ENCODE results near the gene STRA6.
"Not testable (repeated sequence)": the region's sequence is repeated elsewhere in the genome, so short reads cannot be mapped to it uniquely, and the experiment has no call there.

The STRA6 gene

DNA sequence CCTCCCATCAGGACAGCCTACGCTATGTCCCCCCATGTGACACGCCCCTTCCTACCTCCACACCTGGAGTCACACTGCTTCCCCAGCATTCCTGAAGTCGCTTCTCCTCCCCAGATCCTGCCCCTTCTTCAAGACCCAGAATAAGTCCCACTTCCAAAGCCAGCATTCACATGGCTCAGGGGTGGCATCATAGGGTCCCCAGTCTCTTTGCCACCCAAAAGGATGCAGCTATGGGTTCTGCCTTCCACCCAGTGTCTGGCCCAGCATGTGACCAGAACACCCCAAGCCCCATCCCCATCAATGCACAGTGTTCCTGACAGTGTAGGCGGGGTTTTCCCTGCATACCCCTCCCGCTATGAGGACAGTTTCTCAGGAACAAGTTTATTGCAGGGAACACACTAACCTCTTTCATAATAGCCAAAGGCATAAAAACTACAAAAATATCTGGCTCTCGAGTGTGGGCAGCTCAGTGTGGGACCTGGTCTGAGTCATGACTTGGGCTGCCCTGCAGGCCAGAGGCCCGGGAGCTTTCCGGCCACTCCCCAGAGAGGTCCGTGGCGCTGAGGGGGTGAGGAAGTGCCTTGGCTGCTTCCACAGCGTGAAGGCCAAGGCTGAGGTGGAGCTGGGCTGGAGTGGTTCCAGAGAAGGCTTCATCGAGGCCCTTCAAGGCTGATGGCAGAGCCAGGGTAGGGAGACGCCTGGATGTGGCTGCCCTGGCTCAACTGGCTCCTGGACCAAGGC, 23.3 kb downstream of the STRA6 start:
- DNase-seq: no peak

DNA sequence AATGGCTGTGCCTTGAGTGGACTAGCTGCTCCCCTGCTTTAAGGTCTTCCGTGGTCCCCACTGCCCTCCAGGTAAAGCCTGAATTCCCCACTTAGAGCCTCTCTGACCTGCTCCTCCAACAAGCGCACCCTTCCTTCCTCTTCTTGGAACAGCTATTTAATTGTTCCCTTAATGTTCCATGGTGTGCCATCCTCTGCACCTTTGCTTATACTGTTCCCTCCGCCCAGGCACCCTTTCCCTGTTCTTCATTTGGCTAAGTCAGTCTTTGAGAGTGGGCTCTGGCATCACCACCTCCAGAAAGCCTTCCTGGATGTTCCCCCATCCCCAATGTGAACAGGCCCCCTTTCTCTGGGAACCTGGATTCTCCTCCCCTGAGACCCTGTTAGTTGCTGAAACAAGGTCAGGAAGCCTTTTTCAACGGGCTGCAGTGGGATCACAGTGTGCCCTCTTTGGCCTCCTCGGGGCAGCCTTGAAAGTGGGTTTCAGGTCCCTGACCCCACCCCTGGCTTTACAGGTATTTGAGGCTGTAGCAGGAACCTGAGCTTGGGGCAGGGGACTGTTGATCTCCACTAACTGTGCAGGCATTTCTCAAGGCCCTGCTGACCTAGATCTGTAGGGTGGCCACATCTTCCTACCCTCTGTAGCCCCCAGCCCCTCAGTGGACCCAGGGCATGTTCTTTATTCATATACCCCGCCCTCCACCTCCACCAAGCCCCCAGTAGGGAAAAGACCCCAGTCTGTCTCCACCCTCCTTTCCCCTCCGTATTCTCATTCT, 24.1 kb downstream of the STRA6 start:
- DNase-seq: no peak

- DNase-seq: no peak
Measured at GRCh38 chr15:74176262-74177214, 26.0 kb downstream of the STRA6 start.

GRCh38 chr15:74175271-74176191, 27.1 kb downstream of the STRA6 start:
- no peak for DNase-seq

DNA sequence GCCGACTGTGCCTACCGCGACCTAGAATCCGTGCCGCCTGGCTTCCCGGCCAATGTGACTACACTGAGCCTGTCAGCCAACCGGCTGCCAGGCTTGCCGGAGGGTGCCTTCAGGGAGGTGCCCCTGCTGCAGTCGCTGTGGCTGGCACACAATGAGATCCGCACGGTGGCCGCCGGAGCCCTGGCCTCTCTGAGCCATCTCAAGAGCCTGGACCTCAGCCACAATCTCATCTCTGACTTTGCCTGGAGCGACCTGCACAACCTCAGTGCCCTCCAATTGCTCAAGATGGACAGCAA, 27.7 kb downstream of the STRA6 start:
- no peak for DNase-seq

- no peak for DNase-seq
Measured at GRCh38 chr15:74174219-74174957, 28.2 kb downstream of the STRA6 start.

DNA sequence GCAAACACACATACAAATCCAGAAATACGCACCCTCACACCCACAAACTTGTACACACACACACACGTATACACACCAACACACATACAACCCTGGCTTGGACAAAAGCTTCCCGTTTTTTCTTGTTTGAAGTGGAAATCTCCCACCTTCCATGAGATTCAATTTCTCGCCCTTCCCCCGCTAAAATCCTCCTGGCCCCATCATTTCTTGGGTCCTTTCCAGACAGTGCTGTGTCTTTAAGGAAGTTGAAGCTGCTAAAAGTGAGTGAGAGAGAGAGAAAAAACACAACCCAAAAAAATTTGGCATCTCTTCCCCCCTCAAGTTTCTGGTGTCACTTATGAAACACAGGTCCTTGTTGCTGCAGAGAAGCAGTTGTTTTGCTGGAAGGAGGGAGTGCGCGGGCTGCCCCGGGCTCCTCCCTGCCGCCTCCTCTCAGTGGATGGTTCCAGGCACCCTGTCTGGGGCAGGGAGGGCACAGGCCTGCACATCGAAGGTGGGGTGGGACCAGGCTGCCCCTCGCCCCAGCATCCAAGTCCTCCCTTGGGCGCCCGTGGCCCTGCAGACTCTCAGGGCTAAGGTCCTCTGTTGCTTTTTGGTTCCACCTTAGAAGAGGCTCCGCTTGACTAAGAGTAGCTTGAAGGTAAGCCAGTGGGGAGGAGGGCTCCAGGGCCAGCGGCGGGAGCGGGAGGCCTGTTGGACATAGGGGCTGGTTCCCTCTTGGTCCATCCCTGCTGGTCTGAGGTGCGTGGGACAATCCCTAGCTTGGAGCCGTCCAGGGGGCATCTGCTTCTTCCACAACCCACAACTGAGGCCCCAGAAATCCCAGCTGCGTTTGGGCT, 29.0 kb downstream of the STRA6 start, which contains the start of gene ISLR:
TSS of gene ISLR (plus strand) at position 331 of the 839 bp plus-strand sequence. CDS start 1,149 bp downstream, outside the sequence.
- no peak for DNase-seq

DNA sequence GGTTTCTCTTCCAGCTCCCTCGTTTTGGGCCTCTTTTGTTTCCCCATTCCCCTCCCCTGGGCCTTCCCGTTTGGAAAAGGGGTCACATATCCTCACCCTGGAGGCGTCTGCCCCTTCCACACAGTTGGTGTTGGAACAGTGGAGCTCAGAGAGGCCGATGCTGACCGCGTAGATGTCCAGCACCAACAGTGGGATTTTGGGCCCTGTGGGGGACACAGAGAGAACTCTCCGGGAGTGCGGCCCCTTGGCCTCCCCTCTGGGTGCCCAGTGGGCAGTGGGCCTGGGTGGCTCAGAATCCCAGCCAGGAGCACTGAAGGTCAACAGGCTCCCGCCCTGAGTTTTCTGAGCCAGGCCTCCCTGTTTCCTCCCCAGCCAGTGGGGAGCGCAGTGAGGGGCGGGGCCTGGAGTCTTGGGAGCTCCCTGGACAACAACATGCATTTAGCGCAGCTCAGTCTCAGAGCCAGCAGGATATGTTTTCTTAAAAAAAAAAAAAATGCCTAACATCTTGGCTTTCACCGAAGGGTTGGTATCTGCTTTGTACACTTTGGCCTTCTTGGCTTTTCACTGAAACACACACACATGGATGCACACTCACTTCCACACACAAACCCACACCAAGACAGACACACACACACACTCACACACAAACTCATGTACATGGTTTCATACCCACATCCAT, 29.7 kb downstream of the STRA6 start:
- no peak for DNase-seq

GRCh38 chr15:74171965-74172541, 30.5 kb downstream of the STRA6 start:
- no peak for DNase-seq

DNA sequence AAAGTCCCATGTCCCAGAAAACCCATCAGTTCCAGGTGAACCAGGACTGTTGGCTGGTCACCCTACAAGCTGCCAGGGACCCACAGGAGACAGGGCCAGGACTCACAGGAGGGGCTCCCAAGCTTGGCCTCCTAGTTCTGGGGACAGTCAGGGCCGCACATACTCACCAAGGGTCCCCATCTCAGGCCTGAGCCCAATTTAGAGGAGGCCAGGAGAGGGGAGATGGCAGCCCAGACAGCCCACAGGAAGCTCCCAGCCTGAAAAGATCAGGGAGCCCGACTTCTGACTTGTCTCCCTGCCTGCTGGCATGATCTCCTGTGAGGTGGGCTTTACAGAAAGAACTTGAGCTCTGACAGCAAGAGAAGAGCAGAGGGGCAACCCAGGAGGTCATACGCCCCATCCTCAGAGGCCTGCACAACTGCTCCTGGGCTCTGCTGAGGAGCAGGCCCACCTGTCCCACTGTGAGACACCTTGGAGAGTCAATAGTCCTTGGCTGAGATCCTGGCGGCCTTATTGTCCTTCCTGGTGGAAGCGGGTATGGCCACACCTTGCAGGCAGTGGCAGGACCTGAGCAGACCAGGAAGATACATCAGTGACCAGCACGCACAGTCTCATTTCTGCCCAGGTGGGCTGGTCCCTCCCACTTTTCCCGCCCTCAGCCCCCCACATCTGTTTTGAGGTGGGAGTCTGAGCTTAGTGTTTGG, 31.6 kb downstream of the STRA6 start:
- DNase-seq: no peak

DNA sequence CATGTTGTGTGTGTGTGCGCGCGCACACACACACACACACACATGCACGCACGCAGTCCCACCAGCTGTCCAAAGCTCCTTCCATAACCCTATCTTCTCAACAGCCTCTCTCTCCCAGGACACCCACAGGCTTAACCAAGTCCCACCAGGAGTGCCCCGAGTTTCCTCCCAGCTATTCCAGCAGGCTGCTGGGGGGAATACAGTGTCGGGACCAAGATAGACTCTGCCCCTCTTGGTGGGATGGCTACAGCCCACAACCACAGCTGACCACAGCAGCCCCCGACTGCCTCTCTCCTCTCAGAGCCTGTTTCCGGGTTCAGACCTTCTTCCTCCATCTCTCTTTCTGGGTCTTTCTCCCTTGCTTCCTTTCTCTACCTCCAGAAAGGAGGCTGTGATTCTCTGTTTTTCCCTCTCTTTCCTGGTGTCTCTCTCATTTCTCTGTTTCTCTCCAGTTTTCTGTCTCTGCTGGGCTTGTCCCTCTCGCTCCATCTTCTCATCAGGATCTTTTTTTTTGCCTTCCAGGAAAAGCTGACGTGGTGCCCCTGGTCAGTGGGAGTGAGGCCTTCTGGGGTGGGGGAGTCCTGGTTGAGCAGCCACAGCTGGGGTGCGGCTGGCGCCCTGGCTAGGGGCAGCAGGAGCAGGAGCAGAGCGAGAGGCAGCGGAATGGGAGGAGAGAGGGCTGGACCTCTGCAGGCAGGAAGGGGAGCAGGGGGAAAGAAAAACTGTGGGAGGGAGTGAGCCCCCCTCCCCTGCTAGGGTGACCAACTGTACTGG, 32.3 kb downstream of the STRA6 start:
- DNase-seq: no peak

DNA sequence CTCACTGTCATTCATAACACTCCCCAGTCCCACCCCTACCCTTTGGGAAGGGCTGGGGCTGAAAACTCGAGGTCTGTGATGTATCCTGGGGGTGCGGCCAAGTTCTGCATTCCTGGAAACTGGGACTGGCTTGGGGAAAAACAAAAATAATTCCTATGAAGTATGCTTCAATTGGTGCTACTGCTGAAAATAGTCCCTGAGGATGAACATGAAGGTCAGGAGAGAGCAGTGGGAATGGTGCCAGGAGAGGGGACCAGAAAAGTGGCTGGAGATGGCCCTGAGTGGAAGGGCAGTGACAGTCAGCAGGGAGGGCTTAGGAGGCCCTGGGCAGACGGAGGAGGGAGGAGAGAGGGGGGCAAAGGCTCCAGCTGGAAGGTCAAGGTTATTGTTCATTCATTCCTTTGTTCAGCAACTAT, 33.9 kb downstream of the STRA6 start:
- DNase-seq: no peak

DNA sequence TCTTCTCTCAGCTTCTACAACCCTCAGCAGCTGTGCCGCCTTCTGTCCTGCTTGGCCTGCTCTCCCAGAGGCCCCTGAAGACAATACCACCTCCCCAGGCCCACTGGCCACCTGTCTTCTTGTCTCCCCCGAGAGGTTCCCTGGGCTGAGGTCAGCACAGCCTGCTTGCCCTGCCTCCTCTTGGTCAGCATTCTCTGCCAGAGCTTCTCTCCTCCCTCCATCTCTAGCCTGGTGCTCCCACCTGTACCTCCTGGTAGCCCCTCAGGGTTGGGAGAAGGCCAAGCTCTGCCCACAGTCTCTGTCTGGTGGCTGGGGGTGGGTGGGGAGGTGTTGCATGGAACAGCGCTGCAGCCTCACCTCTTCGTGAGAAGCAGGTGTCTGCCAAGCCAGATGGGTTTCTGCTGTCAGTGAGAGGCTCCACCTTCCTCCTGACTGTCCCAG, 34.7 kb downstream of the STRA6 start:
- DNase-seq: no peak

GRCh38 chr15:74165461-74165860, 37.1 kb downstream of the STRA6 start:
- no peak for DNase-seq

- DNase-seq: not testable (repeated sequence)
Measured at GRCh38 chr15:74162195-74162536, 40.4 kb downstream of the STRA6 start.

DNA sequence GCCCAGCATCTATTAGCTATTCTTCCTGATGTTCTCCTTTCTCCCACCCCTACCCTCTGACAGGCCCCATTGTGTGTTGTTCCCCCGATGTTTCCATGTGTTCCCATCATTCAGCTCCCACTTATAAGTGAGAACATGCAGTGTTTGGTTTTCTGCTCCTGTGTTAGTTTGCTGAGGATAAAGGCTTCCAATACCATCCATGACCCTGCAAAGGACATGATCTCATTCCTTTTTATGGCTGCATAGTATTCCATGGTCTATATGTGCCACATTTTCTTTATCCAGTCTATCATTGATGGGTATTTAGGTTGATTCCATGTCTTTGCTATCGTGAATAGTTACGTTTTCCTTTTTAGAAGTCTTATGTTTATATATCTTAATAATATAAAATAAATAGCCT, 42.2 kb downstream of the STRA6 start:
- DNase-seq: not testable (repeated sequence)

DNA sequence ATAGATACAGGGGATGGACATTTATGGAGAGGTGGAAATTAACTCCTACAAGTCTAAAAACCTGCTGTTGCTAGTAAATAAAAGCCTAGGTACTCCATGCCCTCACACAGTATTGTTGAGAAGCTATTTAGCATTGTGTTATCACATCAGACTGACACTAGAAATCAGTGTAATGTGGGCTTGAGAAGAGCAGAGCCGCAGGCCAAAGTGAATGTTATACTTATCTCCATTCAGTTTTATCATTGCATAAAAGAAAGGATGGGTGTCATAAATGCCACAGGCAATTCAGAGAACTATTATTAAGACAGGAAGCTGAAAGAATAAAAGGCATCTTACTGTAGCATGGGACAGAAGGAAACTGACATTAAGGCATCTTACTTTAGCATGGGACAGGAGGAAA, 42.8 kb downstream of the STRA6 start:
- no peak for DNase-seq
